ENCODE results near the gene NR3C2. TPM values are rescaled to one million over a fixed set of nuclear protein-coding genes. Genes with fewer than 3 reads are reported as not detected.

NR3C2 gene
- total RNA-seq, 1 experiment from 2014 or later: 1.6 TPM

DNA sequence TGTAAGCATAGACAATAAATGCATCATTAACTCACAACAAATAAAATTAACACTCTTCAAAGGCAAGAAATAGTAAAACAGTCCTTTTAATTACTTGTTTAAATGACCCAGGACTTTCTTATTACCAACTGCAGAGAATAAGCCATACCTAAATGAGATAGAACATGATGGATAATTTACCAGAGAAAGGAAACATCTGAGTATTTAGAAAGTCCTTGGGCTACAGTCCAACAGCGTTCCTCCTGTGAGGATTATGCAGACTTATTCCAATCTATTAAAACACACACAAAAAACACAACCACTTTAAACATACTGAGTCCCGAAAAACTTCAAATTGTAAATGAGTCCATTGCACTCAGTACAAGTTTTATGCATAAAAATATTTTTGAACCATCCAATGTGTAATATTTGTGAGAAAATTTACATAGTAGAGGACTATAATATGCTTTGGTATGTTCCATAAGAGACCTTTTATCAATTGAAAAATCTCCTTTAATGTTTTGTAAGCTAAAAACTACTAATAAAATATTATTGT is 129.2 kb downstream of the NR3C2 start:
- DNase-seq: no peak
- no peaks in the 10 kb centered on the region for H3K36me3 ChIP-seq (ENCODE audit: insufficient read depth, low read length)
- H3K9ac ChIP-seq (ENCODE audit: low read length): no peak overlapping the region
- H4K20me1 ChIP-seq (ENCODE audit: insufficient read depth, low read depth, low read length): no peaks in the 10 kb centered on the region
- no peak overlapping the region for H3K4me3 ChIP-seq (ENCODE audit: low read length)
- H3K4me2 ChIP-seq (ENCODE audit: low read depth, low read length, poor library complexity, severe bottlenecking): no peak overlapping the region
- H3K27me3 ChIP-seq (ENCODE audit: low read length): no peaks in the 10 kb centered on the region
- H3K9me2 ChIP-seq (replicated peaks; ENCODE audit: insufficient read depth, low read length): no peaks in the 10 kb centered on the region
- no peaks in the 10 kb centered on the region for H3K79me2 ChIP-seq (ENCODE audit: low read length)
- H3K4me1 ChIP-seq (ENCODE audit: low read length): no peaks in the 10 kb centered on the region
- no peak overlapping the region for H3K27ac ChIP-seq (ENCODE audit: low read length)
- no peaks in the 10 kb centered on the region; the same call in 1 of the 2 replicates for H3K9me3 ChIP-seq (ENCODE audit: low read length)
- H2AFZ ChIP-seq (ENCODE audit: low read length): no peak overlapping the region

GRCh38 chr4:148311526-148311925 is 130.7 kb downstream of the NR3C2 start:
- Histone ChIP-seq H3K79me2 (ENCODE audit: low read length) (no peaks in the 10 kb centered on the region), H3K36me3 (ENCODE audit: insufficient read depth, low read length) (no peaks in the 10 kb centered on the region), H3K27ac (ENCODE audit: low read length) (no peak overlapping the region), H3K4me3 (ENCODE audit: low read length) (no peak overlapping the region), H3K4me2 (ENCODE audit: low read depth, low read length, poor library complexity, severe bottlenecking) (no peak overlapping the region), H3K4me1 (ENCODE audit: low read length) (no peaks in the 10 kb centered on the region), H3K27me3 (ENCODE audit: low read length) (no peaks in the 10 kb centered on the region), H4K20me1 (ENCODE audit: insufficient read depth, low read depth, low read length) (no peaks in the 10 kb centered on the region), H3K9me2 (replicated peaks; ENCODE audit: insufficient read depth, low read length) (no peaks in the 10 kb centered on the region), H3K9ac (ENCODE audit: low read length) (no peak overlapping the region), H2AFZ (ENCODE audit: low read length) (no peak overlapping the region), H3K9me3 (ENCODE audit: low read length) (no peaks in the 10 kb centered on the region)
- no peak for DNase-seq

DNA sequence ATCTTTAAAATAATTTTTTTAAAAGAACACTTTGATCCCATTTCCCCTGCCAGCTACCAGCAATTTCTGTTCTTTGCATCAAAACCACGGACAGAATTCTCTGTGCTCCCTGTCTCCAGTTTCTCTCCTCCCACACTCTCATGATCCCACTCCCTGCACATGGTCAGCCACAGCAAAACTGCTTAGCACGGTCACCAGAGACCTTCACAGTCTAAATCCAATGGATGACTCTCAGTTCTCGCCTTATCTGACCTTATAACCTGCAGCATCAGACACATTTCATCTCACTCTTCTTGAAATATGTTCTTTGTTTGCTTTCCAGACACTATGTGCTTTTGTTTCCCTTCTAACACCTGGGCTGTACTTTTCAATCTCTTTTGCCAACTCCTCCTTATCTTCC is 131.5 kb downstream of the NR3C2 start:
- Histone ChIP-seq H3K36me3 (ENCODE audit: insufficient read depth, low read length) (no peaks in the 10 kb centered on the region), H3K27me3 (ENCODE audit: low read length) (no peaks in the 10 kb centered on the region)

GRCh38 chr4:148305751-148306150 is 136.5 kb downstream of the NR3C2 start:
- Histone ChIP-seq H3K9ac (ENCODE audit: low read length) (no peak overlapping the region), H3K9me2 (replicated peaks; ENCODE audit: insufficient read depth, low read length) (no peaks in the 10 kb centered on the region), H3K4me3 (ENCODE audit: low read length) (no peak overlapping the region), H3K27me3 (ENCODE audit: low read length) (no peaks in the 10 kb centered on the region), H3K27ac (ENCODE audit: low read length) (no peak overlapping the region), H3K4me1 (ENCODE audit: low read length) (no peaks in the 10 kb centered on the region), H3K9me3 (ENCODE audit: low read length) (no peaks in the 10 kb centered on the region), H4K20me1 (ENCODE audit: insufficient read depth, low read depth, low read length) (no peaks in the 10 kb centered on the region), H3K4me2 (ENCODE audit: low read depth, low read length, poor library complexity, severe bottlenecking) (no peak overlapping the region), H2AFZ (ENCODE audit: low read length) (no peak overlapping the region), H3K36me3 (ENCODE audit: insufficient read depth, low read length) (no peaks in the 10 kb centered on the region), H3K79me2 (ENCODE audit: low read length) (no peaks in the 10 kb centered on the region)
- no peak for DNase-seq

More for the DNA sequence above, 131.5 kb downstream of the NR3C2 start:
- no peak overlapping the region for H2AFZ ChIP-seq (ENCODE audit: low read length)
- no peaks in the 10 kb centered on the region for H3K4me1 ChIP-seq (ENCODE audit: low read length)
- DNase-seq: no peak
- H4K20me1 ChIP-seq (ENCODE audit: insufficient read depth, low read depth, low read length): no peaks in the 10 kb centered on the region
- H3K27ac ChIP-seq (ENCODE audit: low read length): no peak overlapping the region
- H3K9me3 ChIP-seq (ENCODE audit: low read length): no peaks in the 10 kb centered on the region
- no peaks in the 10 kb centered on the region for H3K79me2 ChIP-seq (ENCODE audit: low read length)
- H3K4me3 ChIP-seq (ENCODE audit: low read length): no peak overlapping the region
- H3K9ac ChIP-seq (ENCODE audit: low read length): no peak overlapping the region
- H3K4me2 ChIP-seq (ENCODE audit: low read depth, low read length, poor library complexity, severe bottlenecking): no peak overlapping the region
- no peaks in the 10 kb centered on the region for H3K9me2 ChIP-seq (replicated peaks; ENCODE audit: insufficient read depth, low read length)

- no peak overlapping the region for H2AFZ ChIP-seq (ENCODE audit: low read length)
- no peaks in the 10 kb centered on the region for H3K27me3 ChIP-seq (ENCODE audit: low read length)
- no peaks in the 10 kb centered on the region for H4K20me1 ChIP-seq (ENCODE audit: insufficient read depth, low read depth, low read length)
- no peak overlapping the region for H3K4me3 ChIP-seq (ENCODE audit: low read length)
- H3K27ac ChIP-seq (ENCODE audit: low read length): no peak overlapping the region
- no peak overlapping the region for H3K9ac ChIP-seq (ENCODE audit: low read length)
- H3K4me2 ChIP-seq (ENCODE audit: low read depth, low read length, poor library complexity, severe bottlenecking): no peak overlapping the region
- DNase-seq: no peak
- H3K36me3 ChIP-seq (ENCODE audit: insufficient read depth, low read length): no peaks in the 10 kb centered on the region
- peaks cover 5% of the 10 kb centered on the region for H3K9me3 ChIP-seq (ENCODE audit: low read length)
- no peaks in the 10 kb centered on the region for H3K4me1 ChIP-seq (ENCODE audit: low read length)
- no peaks in the 10 kb centered on the region for H3K9me2 ChIP-seq (replicated peaks; ENCODE audit: insufficient read depth, low read length)
- H3K79me2 ChIP-seq (ENCODE audit: low read length): no peaks in the 10 kb centered on the region
These were observed 139.8 kb downstream of the NR3C2 start for GRCh38 chr4:148302416-148302815.

DNA sequence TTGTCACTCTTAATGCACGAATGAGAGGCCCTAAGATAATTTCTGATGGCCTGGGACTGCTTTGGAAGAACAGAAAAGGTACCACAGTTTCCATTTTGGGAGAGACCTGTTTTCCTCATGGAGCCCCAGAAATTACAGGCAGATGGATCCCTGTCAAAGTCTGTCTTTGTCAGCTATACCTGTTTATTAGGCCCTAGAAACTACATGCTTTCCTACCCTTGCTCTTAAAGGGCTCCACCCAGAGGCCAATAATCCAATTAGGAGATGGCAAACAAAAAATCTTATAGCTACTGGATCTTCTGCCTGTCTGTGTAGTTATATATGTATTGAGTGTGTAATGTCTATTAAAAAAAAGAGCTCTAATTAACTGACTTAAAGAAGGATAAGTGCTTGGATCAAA is 141.3 kb downstream of the NR3C2 start:
- Histone ChIP-seq H3K79me2 (ENCODE audit: low read length) (no peaks in the 10 kb centered on the region), H3K9me3 (ENCODE audit: low read length) (peaks cover 5% of the 10 kb centered on the region), H3K36me3 (ENCODE audit: insufficient read depth, low read length) (no peaks in the 10 kb centered on the region), H3K9ac (ENCODE audit: low read length) (no peak overlapping the region), H2AFZ (ENCODE audit: low read length) (no peak overlapping the region), H4K20me1 (ENCODE audit: insufficient read depth, low read depth, low read length) (no peaks in the 10 kb centered on the region), H3K27me3 (ENCODE audit: low read length) (no peaks in the 10 kb centered on the region), H3K27ac (ENCODE audit: low read length) (no peak overlapping the region), H3K4me2 (ENCODE audit: low read depth, low read length, poor library complexity, severe bottlenecking) (no peak overlapping the region), H3K4me1 (ENCODE audit: low read length) (no peaks in the 10 kb centered on the region), H3K4me3 (ENCODE audit: low read length) (no peak overlapping the region), H3K9me2 (replicated peaks; ENCODE audit: insufficient read depth, low read length) (no peaks in the 10 kb centered on the region)
- DNase-seq: peak; percentile 83

GRCh38 chr4:148299337-148299736 is 142.9 kb downstream of the NR3C2 start:
- Histone ChIP-seq H3K27ac (ENCODE audit: low read length) (no peak overlapping the region), H3K9ac (ENCODE audit: low read length) (no peak overlapping the region), H3K9me2 (replicated peaks; ENCODE audit: insufficient read depth, low read length) (no peaks in the 10 kb centered on the region), H3K36me3 (ENCODE audit: insufficient read depth, low read length) (no peaks in the 10 kb centered on the region), H3K9me3 (ENCODE audit: low read length) (peaks cover 5% of the 10 kb centered on the region), H4K20me1 (ENCODE audit: insufficient read depth, low read depth, low read length) (no peaks in the 10 kb centered on the region), H3K4me1 (ENCODE audit: low read length) (no peaks in the 10 kb centered on the region), H3K4me3 (ENCODE audit: low read length) (no peak overlapping the region), H3K27me3 (ENCODE audit: low read length) (no peaks in the 10 kb centered on the region), H3K4me2 (ENCODE audit: low read depth, low read length, poor library complexity, severe bottlenecking) (no peak overlapping the region), H2AFZ (ENCODE audit: low read length) (no peak overlapping the region), H3K79me2 (ENCODE audit: low read length) (no peaks in the 10 kb centered on the region)
- DNase-seq: no peak

- Histone ChIP-seq H3K79me2 (ENCODE audit: low read length) (no peaks in the 10 kb centered on the region), H3K27ac (ENCODE audit: low read length) (no peak overlapping the region), H3K9ac (ENCODE audit: low read length) (no peak overlapping the region), H3K9me2 (replicated peaks; ENCODE audit: insufficient read depth, low read length) (no peaks in the 10 kb centered on the region), H3K9me3 (ENCODE audit: low read length) (peaks cover 5% of the 10 kb centered on the region), H3K4me2 (ENCODE audit: low read depth, low read length, poor library complexity, severe bottlenecking) (no peak overlapping the region), H3K4me1 (ENCODE audit: low read length) (no peaks in the 10 kb centered on the region), H3K4me3 (ENCODE audit: low read length) (no peak overlapping the region), H3K36me3 (ENCODE audit: insufficient read depth, low read length) (no peaks in the 10 kb centered on the region), H2AFZ (ENCODE audit: low read length) (no peak overlapping the region), H4K20me1 (ENCODE audit: insufficient read depth, low read depth, low read length) (no peaks in the 10 kb centered on the region), H3K27me3 (ENCODE audit: low read length) (no peaks in the 10 kb centered on the region)
- no peak for DNase-seq
These were observed 145.7 kb downstream of the NR3C2 start for GRCh38 chr4:148296498-148296897.

GRCh38 chr4:148295642-148296041 is 146.6 kb downstream of the NR3C2 start:
- H3K4me2 ChIP-seq (ENCODE audit: low read depth, low read length, poor library complexity, severe bottlenecking): no peak overlapping the region
- no peak overlapping the region for H3K4me3 ChIP-seq (ENCODE audit: low read length)
- no peak overlapping the region for H2AFZ ChIP-seq (ENCODE audit: low read length)
- no peaks in the 10 kb centered on the region for H3K36me3 ChIP-seq (ENCODE audit: insufficient read depth, low read length)
- DNase-seq: no peak
- H3K27me3 ChIP-seq (ENCODE audit: low read length): no peaks in the 10 kb centered on the region
- no peaks in the 10 kb centered on the region for H3K9me2 ChIP-seq (replicated peaks; ENCODE audit: insufficient read depth, low read length)
- peaks cover 5% of the 10 kb centered on the region for H3K9me3 ChIP-seq (ENCODE audit: low read length)
- H3K4me1 ChIP-seq (ENCODE audit: low read length): no peaks in the 10 kb centered on the region
- no peaks in the 10 kb centered on the region for H4K20me1 ChIP-seq (ENCODE audit: insufficient read depth, low read depth, low read length)
- H3K9ac ChIP-seq (ENCODE audit: low read length): no peak overlapping the region
- H3K27ac ChIP-seq (ENCODE audit: low read length): no peak overlapping the region
- H3K79me2 ChIP-seq (ENCODE audit: low read length): no peaks in the 10 kb centered on the region
